ENCODE measurements around the gene CCL16. TPM values are rescaled to one million over a fixed set of nuclear protein-coding genes. Genes with fewer than 3 reads are reported as not detected.
"Not testable (repeated sequence)": the region's sequence is repeated elsewhere in the genome, so short reads cannot be mapped to it uniquely, and the experiment has no call there.

CCL16 gene
- total RNA-seq, 1 donor from 2014 or later, result not detected

DNA sequence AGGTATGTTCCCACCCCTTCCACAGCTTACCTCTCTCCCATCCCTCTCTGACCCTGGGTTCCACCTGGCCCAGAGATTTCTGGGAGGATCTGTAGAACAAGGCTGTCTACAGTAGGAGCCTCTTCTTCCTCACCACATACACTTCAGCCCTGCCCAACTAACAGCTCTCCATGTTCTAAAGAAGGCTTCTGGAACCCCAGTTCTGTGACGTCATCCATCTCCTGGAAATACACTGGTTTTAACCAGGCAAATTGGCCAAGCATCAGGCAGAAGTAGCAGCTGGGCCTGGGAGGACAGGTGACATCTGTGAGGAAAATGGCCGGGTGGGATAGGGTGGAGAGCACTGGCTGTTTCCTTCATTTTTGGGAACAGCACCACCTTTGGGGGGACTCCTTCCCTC is 37.8 kb downstream of the CCL16 start, which contains the start of gene LYZL6:
LYZL6 (minus strand) TSS at position 177 of the 400 bp plus-strand sequence. CDS start 4,357 bp downstream, outside the sequence.
- no peak for DNase-seq (ENCODE audit: low read depth)
- no peak within 1 kb of the TSS for H3K4me3 ChIP-seq (ENCODE audit: low read depth, low read length)
- TF ChIP-seq, protein P1, sequence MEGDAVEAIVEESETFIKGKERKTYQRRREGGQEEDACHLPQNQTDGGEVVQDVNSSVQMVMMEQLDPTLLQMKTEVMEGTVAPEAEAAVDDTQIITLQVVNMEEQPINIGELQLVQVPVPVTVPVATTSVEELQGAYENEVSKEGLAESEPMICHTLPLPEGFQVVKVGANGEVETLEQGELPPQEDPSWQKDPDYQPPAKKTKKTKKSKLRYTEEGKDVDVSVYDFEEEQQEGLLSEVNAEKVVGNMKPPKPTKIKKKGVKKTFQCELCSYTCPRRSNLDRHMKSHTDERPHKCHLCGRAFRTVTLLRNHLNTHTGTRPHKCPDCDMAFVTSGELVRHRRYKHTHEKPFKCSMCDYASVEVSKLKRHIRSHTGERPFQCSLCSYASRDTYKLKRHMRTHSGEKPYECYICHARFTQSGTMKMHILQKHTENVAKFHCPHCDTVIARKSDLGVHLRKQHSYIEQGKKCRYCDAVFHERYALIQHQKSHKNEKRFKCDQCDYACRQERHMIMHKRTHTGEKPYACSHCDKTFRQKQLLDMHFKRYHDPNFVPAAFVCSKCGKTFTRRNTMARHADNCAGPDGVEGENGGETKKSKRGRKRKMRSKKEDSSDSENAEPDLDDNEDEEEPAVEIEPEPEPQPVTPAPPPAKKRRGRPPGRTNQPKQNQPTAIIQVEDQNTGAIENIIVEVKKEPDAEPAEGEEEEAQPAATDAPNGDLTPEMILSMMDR (conservative IDR thresholded peaks at IDR 0.05; ENCODE audit: low read depth, low read length), result no peak

DNA sequence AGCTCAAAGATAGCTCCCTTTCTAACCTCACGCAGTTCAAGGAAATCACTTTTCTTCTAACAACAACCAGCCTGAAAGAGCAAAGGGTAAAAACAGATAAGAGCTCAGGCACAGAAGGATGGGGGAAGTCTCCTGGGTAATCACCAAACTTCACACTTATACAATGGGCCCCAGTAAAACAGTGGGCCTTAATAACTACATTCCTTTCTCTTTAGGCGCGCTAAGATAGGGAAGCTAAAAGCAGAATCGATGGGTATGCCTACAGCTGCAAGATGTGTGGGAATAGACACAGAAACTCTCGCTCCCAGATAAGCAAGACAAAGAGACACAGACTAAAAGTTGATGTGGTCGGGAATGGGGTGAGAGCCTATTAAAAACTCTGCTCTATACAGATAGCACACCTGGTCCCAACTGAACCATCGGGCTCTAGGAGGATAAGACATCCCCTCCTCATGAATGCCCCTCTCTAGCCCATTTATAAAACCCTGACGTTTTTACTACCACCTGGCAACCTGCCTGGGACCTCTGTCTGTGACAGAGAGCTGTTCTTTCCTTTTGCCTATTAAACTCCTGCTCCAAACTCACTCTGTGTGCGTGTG is 38.6 kb downstream of the CCL16 start:
- no peak overlapping the region for H3K4me3 ChIP-seq (ENCODE audit: low read depth, low read length)
- TF ChIP-seq, protein P1 (conservative IDR thresholded peaks at IDR 0.05; ENCODE audit: low read depth, low read length), result no peak
- no peak for DNase-seq (ENCODE audit: low read depth)

DNA sequence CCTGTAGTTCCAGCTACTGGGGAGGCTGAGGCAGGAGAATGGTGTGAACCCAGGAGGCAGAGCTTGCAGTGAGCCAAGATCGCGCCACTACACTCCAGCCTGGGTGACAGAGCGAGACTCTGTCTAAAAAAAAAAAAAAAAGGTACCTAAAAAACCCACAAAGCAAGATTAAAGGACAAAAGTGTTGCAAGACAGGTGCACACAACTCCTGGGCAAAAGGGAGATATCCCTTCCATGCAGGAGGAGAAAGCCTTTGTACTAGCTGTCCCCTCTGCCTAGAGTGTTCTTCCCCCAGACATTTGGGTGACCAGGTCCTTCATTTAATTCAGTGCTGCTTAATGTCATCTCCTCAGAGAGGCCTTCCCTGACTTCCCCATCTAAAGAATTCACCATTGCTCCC is 42.8 kb downstream of the CCL16 start:
- not testable (repeated sequence) for DNase-seq (ENCODE audit: low read depth)

DNA sequence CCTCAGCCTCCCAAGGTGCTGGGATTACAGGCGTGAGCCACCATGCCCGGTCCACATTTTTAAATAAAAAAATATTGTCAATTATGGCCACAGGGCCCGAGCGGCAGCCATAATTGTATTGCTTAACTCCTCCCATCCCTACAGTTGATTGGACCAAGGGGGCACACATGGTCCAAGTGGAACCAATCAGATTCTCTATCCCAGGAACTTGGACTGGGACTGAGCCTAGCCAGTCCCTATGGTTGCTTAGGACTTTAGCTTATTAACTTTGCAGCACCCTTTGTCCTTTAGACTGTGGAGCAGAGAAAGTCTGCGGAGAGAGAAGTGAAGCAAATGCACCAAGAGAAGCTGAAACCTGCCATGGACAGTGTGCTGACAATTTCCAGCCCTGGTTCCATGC is 45.2 kb downstream of the CCL16 start:
- DNase-seq (ENCODE audit: low read depth), result no peak
- TF ChIP-seq, protein P1 (conservative IDR thresholded peaks at IDR 0.05; ENCODE audit: low read depth, low read length), result no peak
- H3K4me3 ChIP-seq (ENCODE audit: low read depth, low read length), result no peak overlapping the region

More for the DNA sequence above, 42.8 kb downstream of the CCL16 start:
- not testable (repeated sequence) for H3K4me3 ChIP-seq (ENCODE audit: low read depth, low read length)

DNA sequence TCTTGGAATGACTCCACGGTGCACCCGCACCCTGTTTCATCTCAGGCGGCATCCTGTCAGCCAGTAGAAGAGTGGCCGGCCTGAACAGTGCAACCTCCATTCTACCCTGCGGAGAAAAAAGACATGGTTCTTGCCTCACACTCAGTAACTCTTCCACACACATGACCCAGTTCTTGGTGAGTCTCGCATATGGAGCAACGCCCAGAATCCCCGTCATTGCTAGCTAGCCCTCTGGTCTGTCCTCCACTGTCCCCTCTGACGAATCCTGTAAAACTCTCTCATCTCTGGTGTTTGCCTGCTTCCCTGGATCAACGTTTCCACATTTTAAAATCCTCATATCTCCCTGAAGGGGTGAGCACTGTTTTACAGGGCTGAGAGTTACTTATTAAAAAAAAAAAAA is 46.5 kb downstream of the CCL16 start:
- no peak overlapping the region for H3K4me3 ChIP-seq (ENCODE audit: low read depth, low read length)
- TF ChIP-seq, protein P1 (conservative IDR thresholded peaks at IDR 0.05; ENCODE audit: low read depth, low read length), result no peak
- DNase-seq (ENCODE audit: low read depth), result no peak

DNA sequence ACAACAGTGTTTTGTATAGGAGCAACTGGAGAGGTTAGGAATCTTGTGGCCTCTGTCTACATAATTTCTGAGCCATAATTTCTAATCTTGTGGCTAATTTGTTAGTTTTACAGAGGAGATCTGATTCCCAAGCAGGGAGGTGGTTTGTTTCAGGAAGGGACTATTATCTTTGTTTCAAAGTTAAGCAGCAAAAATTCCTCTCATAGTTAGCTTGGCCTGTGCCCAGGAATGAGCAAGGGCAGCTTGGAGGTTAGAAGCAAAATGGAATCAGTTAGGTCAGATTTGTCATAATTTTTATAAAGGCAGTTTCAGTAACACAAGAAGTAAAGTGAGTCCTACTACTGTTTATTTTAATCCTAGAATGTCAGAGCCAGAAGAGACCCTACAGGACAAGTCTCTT is 48.7 kb downstream of the CCL16 start:
- TF ChIP-seq, protein P1 (conservative IDR thresholded peaks at IDR 0.05; ENCODE audit: low read depth, low read length), result no peak
- DNase-seq (ENCODE audit: low read depth), result no peak
- H3K4me3 ChIP-seq (ENCODE audit: low read depth, low read length), result no peak overlapping the region

DNA sequence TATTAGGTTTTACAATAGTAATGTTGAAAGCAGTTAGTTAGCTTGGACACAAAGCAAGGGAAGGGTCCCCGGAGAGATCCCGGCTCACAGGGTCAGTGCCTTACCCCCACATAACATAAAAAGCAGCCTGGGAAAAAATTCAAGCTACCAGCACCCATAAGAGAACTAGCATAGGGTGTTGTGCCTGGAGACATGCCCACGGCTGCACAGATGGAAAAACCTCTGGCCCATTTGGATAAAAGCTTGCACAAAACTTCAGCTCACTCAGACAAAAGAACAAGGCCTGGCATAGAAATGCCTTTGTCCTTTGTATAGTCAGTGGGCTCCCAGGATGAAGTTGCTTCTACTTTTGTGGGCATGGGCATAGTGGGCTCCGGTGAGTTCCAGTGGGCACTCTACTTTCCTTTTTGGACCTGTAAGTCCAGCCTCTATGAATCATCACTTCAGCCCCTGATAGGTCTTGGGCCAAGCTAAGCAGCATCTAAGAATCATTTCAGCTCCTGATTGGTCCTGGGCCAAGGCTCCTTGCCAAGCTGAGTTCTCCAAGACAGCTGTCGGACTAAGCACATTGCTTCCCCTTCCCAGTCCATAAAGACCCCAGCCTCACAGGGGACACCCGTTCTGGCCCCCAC is 49.4 kb downstream of the CCL16 start:
- no peak overlapping the region for H3K4me3 ChIP-seq (ENCODE audit: low read depth, low read length)
- no peak for DNase-seq (ENCODE audit: low read depth)
- TF ChIP-seq, protein P1 (conservative IDR thresholded peaks at IDR 0.05; ENCODE audit: low read depth, low read length), result no peak
